ENCODE results near the gene NFKB1.
A peak's percentile ranks its signal among the peaks of the same experiment; 100 is the strongest.

The NFKB1 gene

GRCh38 chr4:102533904-102534303 is 32.7 kb downstream of the NFKB1 start:
- H3K36me3 ChIP-seq (replicated peaks; ENCODE audit: low read depth, low read length), result peaks cover 46% of the 10 kb centered on the region
- H3K27ac ChIP-seq (ENCODE audit: low read length), result no peak overlapping the region
- no peak overlapping the region for H3K4me2 ChIP-seq (ENCODE audit: low read length)
- H3K79me2 ChIP-seq (ENCODE audit: low read length), result peaks cover 92% of the 10 kb centered on the region
- H3K27me3 ChIP-seq (ENCODE audit: low read depth, low read length), result no peaks in the 10 kb centered on the region
- no peak overlapping the region for H3K9ac ChIP-seq (ENCODE audit: low read length)
- no peak for TF ChIP-seq CTCF (IDR thresholded peaks at IDR 0.05; ENCODE audit: low read depth, low read length)
- TF ChIP-seq EZH2phosphoT487 (IDR thresholded peaks at IDR 0.05; ENCODE audit: low read depth), result no peak
- no peak overlapping the region for H2AFZ ChIP-seq (ENCODE audit: low read depth, low read length)
- no peaks in the 10 kb centered on the region for H3K9me3 ChIP-seq (ENCODE audit: insufficient read depth, low read length)
- H3K4me1 ChIP-seq (ENCODE audit: low read length), result peaks cover 57% of the 10 kb centered on the region
- H3K4me3 ChIP-seq (ENCODE audit: low read length), result no peak overlapping the region
- H4K20me1 ChIP-seq (ENCODE audit: insufficient read depth, low read length), result peaks cover 83% of the 10 kb centered on the region

- peaks cover 49% of the 10 kb centered on the region for H3K36me3 ChIP-seq (replicated peaks; ENCODE audit: low read depth, low read length)
- peak overlapping the region; percentile 53 for H3K4me2 ChIP-seq (ENCODE audit: low read length)
- H3K79me2 ChIP-seq (ENCODE audit: low read length), result peaks cover 83% of the 10 kb centered on the region
- peaks cover 80% of the 10 kb centered on the region for H4K20me1 ChIP-seq (ENCODE audit: insufficient read depth, low read length)
- H3K27me3 ChIP-seq (ENCODE audit: low read depth, low read length), result no peaks in the 10 kb centered on the region
- peak overlapping the region; percentile 23 for H3K4me3 ChIP-seq (ENCODE audit: low read length)
- H2AFZ ChIP-seq (ENCODE audit: low read depth, low read length), result no peak overlapping the region
- H3K27ac ChIP-seq (ENCODE audit: low read length), result no peak overlapping the region
- H3K9ac ChIP-seq (ENCODE audit: low read length), result no peak overlapping the region
- H3K9me3 ChIP-seq (ENCODE audit: insufficient read depth, low read length), result no peaks in the 10 kb centered on the region
- no peak for TF ChIP-seq CTCF (IDR thresholded peaks at IDR 0.05; ENCODE audit: low read depth, low read length)
- TF ChIP-seq EZH2phosphoT487 (IDR thresholded peaks at IDR 0.05; ENCODE audit: low read depth), result no peak
- H3K4me1 ChIP-seq (ENCODE audit: low read length), result peaks cover 47% of the 10 kb centered on the region
These were observed 33.7 kb downstream of the NFKB1 start for GRCh38 chr4:102534845-102535244.

- Histone ChIP-seq H3K27me3 (ENCODE audit: low read depth, low read length) (no peaks in the 10 kb centered on the region), H3K36me3 (replicated peaks; ENCODE audit: low read depth, low read length) (peaks cover 46% of the 10 kb centered on the region), H3K9me3 (ENCODE audit: insufficient read depth, low read length) (no peaks in the 10 kb centered on the region), H4K20me1 (ENCODE audit: insufficient read depth, low read length) (peaks cover 73% of the 10 kb centered on the region), H3K27ac (ENCODE audit: low read length) (no peak overlapping the region), H3K4me2 (ENCODE audit: low read length) (peak overlapping the region; percentile 53), H3K79me2 (ENCODE audit: low read length) (peaks cover 76% of the 10 kb centered on the region), H2AFZ (ENCODE audit: low read depth, low read length) (no peak overlapping the region), H3K4me1 (ENCODE audit: low read length) (peaks cover 40% of the 10 kb centered on the region), H3K4me3 (ENCODE audit: low read length) (peak overlapping the region; percentile 23), H3K9ac (ENCODE audit: low read length) (no peak overlapping the region)
- no peak for TF ChIP-seq CTCF (IDR thresholded peaks at IDR 0.05; ENCODE audit: low read depth, low read length)
- TF ChIP-seq EZH2phosphoT487 (IDR thresholded peaks at IDR 0.05; ENCODE audit: low read depth), result no peak
These were observed 34.4 kb downstream of the NFKB1 start for GRCh38 chr4:102535398-102536082.

- H3K27me3 ChIP-seq (ENCODE audit: low read depth, low read length), result no peaks in the 10 kb centered on the region
- H3K79me2 ChIP-seq (ENCODE audit: low read length), result peaks cover 73% of the 10 kb centered on the region
These were observed 35.6 kb downstream of the NFKB1 start for GRCh38 chr4:102536768-102537167.

More at GRCh38 chr4:102536768-102537167, 35.6 kb downstream of the NFKB1 start:
- H3K4me2 ChIP-seq (ENCODE audit: low read length), result no peak overlapping the region
- no peak overlapping the region for H2AFZ ChIP-seq (ENCODE audit: low read depth, low read length)
- peaks cover 39% of the 10 kb centered on the region for H3K4me1 ChIP-seq (ENCODE audit: low read length)
- no peaks in the 10 kb centered on the region for H3K9me3 ChIP-seq (ENCODE audit: insufficient read depth, low read length)
- peaks cover 34% of the 10 kb centered on the region for H3K36me3 ChIP-seq (replicated peaks; ENCODE audit: low read depth, low read length)
- H4K20me1 ChIP-seq (ENCODE audit: insufficient read depth, low read length), result peaks cover 68% of the 10 kb centered on the region
- TF ChIP-seq EZH2phosphoT487 (IDR thresholded peaks at IDR 0.05; ENCODE audit: low read depth), result no peak
- no peak for TF ChIP-seq CTCF (IDR thresholded peaks at IDR 0.05; ENCODE audit: low read depth, low read length)
- no peak overlapping the region for H3K9ac ChIP-seq (ENCODE audit: low read length)
- no peak overlapping the region for H3K4me3 ChIP-seq (ENCODE audit: low read length)
- H3K27ac ChIP-seq (ENCODE audit: low read length), result no peak overlapping the region
